Mucosa of descending colon (tissue), 3 donors: ENCODE data around the gene TNS2. TPM values are rescaled to one million over a fixed set of nuclear protein-coding genes. Genes with fewer than 3 reads are reported as not detected.
A peak's percentile ranks its signal among the peaks of the same experiment; 100 is the strongest.

ENCODE experiments used
- ATAC-seq: fragments of 200-7000 bp; cut with Tn5 transposase; one replicate; pipeline ENCODE4 v1.9.1; 2020; ENCODE audit warnings: mild to moderate bottlenecking, moderate library complexity
- DNase-seq, 3 donors: peaks; one replicate each; pipeline ENCODE4 v3.0.0-alpha.2; 2020
- H3K36me3 ChIP-seq: fragments of 200-600 bp; one replicate; pipeline ENCODE4 v1.8.0; 2021; ENCODE audit warnings: low read depth, mild to moderate bottlenecking
- H3K4me1 ChIP-seq: fragments of 200-600 bp; one replicate; pipeline ENCODE4 v1.8.0; 2021; ENCODE audit warnings: low read depth, mild to moderate bottlenecking
- H3K4me3 ChIP-seq: fragments of 200-600 bp; one replicate; pipeline ENCODE4 v1.8.0; 2021; ENCODE audit warnings: mild to moderate bottlenecking
- H3K9me3 ChIP-seq: fragments of 200-600 bp; one replicate; pipeline ENCODE4 v1.8.0; 2021; ENCODE audit warnings: mild to moderate bottlenecking
- intact Hi-C, 2 donors: fragments of 100-400 bp; cut with DNase I in 1 of 2; cut with micrococcal nuclease in 1 of 2; formaldehyde crosslinking; loops; one replicate each; pipeline versions ENCODE4 v1.11.0 to v1.11.1; 2022; cut with DNase I, micrococcal nuclease
- long read RNA-seq, 2 donors: library from polyadenylated mRNA; unstranded; transcript quantifications; one replicate each; pipeline ENCODE4 v2.0.0, GENCODE V29; 2019 to 2021
- total RNA-seq, 3 donors: library from RNA; stranded (reverse); fragmentation: NEBNext Ultra II Directional in 2 of 3; extraction: Animal tissue kit (Norgen Biotek cat#: 25700) in 2 of 3; gene quantifications; one replicate each; pipeline versions ENCODE4 v1.2.1 to v1.2.4, GENCODE V29; 2021 to 2023
- TF ChIP-seq, protein P1 (sequence below): fragments of 200-600 bp; IDR thresholded peaks from one replicate; pipeline ENCODE4 v1.8.0; 2022; ENCODE audit warnings: antibody characterized with exemption, mild to moderate bottlenecking
- donor health status: DM: no; HTN: no; CAD: no; lungs with moderate emphysema.
- donor health status: DM: no; HTN: no; CAD: no.
- donor health status: DM: no; HTN: yes; CAD: no.

The TNS2 gene, protein sequence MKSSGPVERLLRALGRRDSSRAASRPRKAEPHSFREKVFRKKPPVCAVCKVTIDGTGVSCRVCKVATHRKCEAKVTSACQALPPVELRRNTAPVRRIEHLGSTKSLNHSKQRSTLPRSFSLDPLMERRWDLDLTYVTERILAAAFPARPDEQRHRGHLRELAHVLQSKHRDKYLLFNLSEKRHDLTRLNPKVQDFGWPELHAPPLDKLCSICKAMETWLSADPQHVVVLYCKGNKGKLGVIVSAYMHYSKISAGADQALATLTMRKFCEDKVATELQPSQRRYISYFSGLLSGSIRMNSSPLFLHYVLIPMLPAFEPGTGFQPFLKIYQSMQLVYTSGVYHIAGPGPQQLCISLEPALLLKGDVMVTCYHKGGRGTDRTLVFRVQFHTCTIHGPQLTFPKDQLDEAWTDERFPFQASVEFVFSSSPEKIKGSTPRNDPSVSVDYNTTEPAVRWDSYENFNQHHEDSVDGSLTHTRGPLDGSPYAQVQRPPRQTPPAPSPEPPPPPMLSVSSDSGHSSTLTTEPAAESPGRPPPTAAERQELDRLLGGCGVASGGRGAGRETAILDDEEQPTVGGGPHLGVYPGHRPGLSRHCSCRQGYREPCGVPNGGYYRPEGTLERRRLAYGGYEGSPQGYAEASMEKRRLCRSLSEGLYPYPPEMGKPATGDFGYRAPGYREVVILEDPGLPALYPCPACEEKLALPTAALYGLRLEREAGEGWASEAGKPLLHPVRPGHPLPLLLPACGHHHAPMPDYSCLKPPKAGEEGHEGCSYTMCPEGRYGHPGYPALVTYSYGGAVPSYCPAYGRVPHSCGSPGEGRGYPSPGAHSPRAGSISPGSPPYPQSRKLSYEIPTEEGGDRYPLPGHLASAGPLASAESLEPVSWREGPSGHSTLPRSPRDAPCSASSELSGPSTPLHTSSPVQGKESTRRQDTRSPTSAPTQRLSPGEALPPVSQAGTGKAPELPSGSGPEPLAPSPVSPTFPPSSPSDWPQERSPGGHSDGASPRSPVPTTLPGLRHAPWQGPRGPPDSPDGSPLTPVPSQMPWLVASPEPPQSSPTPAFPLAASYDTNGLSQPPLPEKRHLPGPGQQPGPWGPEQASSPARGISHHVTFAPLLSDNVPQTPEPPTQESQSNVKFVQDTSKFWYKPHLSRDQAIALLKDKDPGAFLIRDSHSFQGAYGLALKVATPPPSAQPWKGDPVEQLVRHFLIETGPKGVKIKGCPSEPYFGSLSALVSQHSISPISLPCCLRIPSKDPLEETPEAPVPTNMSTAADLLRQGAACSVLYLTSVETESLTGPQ (N-terminal part only)
- total RNA-seq, result 100 to 1,000 TPM in 1 of 3 donors, 10 to 100 TPM in 2; 22.6 to 119 (median 51.9) TPM
- long read RNA-seq, donor 1, partial matches to known transcripts, result 35 of 42 reads
- long read RNA-seq, donor 1, other reads (novel, unspliced or antisense), result 7 of 42 reads
- long read RNA-seq, donor 2, partial matches to known transcripts, result 3 of 5 reads
- long read RNA-seq, donor 2, other reads (novel, unspliced or antisense), result 2 of 5 reads

DNA sequence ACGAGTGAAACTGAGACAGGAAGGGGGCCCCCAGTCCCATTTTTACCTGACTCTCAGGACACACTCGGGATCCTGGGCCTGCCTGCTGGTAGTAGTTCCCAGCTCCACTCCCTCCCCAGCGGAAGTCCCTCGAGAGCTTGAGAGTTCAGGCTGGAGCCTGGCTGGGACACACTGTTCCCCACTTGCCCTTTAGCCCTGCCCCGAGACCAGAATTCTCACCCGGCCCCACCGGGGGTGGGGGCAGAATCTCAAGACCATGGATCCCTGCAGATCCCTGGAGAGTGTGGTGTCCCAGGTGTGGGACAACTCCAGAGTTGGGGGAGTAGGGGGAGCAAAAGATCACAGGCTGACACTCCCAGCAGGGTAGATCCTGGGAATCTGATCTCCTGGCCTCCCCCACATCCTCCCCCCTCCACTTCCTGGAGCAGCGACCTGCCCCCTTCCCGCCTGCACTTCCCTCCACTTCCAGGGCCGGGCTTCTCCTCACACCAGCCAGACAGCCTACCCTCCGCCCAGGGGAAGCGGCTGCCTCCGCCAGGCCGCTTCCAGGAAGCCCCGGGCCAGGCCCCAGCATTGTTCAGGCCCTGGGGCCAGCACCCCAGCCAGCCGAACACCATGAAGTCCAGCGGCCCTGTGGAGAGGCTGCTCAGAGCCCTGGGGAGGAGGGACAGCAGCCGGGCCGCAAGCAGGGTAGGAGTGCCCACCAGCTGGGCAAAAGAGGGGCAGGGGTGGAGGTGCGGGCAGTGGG is at the start of gene TNS2:
Gene TNS2, plus strand, starts transcription at position 495 of the 748 bp plus-strand sequence. Its CDS starts 121 bp downstream, at position 616.
- H3K4me3 ChIP-seq, result no peak within 1 kb of the TSS
- TF ChIP-seq, protein P1, sequence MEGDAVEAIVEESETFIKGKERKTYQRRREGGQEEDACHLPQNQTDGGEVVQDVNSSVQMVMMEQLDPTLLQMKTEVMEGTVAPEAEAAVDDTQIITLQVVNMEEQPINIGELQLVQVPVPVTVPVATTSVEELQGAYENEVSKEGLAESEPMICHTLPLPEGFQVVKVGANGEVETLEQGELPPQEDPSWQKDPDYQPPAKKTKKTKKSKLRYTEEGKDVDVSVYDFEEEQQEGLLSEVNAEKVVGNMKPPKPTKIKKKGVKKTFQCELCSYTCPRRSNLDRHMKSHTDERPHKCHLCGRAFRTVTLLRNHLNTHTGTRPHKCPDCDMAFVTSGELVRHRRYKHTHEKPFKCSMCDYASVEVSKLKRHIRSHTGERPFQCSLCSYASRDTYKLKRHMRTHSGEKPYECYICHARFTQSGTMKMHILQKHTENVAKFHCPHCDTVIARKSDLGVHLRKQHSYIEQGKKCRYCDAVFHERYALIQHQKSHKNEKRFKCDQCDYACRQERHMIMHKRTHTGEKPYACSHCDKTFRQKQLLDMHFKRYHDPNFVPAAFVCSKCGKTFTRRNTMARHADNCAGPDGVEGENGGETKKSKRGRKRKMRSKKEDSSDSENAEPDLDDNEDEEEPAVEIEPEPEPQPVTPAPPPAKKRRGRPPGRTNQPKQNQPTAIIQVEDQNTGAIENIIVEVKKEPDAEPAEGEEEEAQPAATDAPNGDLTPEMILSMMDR, result no peak
- H3K4me1 ChIP-seq, result peaks cover 63% of the 10 kb centered on the region
- intact Hi-C loops, result no loop called here
- no peaks in the 10 kb centered on the region for H3K36me3 ChIP-seq
- peak; percentile 11 for ATAC-seq
- peak; percentile 66 to 82 (median 74) for DNase-seq
- H3K9me3 ChIP-seq, result no peaks in the 10 kb centered on the region

DNA sequence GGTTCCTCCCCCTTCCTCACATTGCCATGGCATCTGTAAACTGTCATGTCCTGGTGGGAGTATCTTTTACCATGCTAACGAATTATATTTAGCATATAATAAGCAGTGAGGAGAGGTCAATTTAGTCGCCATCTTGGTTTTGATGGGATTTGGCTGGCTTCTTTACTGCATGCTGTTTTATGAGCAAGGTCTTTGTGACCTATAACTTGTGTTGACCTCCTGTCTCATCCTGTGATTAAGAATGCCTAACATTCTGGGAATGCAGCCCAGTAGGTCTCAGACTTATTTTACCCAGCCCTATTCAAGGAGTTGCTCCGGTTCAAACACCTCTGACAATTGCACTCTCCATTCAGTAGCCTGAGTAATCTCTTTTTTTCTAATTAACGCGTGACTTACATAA is 45.7 kb upstream of the TNS2 start:
- H3K4me3 ChIP-seq, result no peak overlapping the region
- H3K36me3 ChIP-seq, result no peaks in the 10 kb centered on the region
- peaks cover 20% of the 10 kb centered on the region for H3K4me1 ChIP-seq
- no peak for DNase-seq
- H3K9me3 ChIP-seq, result no peaks in the 10 kb centered on the region
- TF ChIP-seq, protein P1, result no peak
- intact Hi-C loops, result no loop called here
- ATAC-seq, result no peak

DNA sequence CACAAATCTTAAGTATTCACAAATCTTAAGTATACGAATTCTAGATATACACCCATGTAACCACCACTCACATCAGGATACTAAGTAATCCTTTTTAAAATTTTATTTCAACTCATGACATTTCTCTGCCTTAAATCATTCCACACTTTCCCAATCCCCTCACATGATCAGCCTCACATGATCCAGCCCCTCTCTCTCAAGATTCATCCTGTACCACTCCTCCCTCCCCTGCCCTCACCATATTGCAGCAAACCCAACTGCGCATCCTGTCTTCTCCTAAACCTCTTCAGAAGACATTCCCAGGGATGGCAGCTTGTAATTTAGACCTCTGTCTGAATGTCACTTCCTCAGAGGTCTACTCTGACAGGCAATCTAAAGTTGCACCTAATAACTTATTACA is 45.3 kb upstream of the TNS2 start:
- H3K36me3 ChIP-seq, result no peaks in the 10 kb centered on the region
- peaks cover 23% of the 10 kb centered on the region for H3K4me1 ChIP-seq
- intact Hi-C loops, result no loop called here
- no peaks in the 10 kb centered on the region for H3K9me3 ChIP-seq
- no peak for ATAC-seq
- no peak overlapping the region for H3K4me3 ChIP-seq
- TF ChIP-seq, protein P1, result no peak
- DNase-seq, result no peak

DNA sequence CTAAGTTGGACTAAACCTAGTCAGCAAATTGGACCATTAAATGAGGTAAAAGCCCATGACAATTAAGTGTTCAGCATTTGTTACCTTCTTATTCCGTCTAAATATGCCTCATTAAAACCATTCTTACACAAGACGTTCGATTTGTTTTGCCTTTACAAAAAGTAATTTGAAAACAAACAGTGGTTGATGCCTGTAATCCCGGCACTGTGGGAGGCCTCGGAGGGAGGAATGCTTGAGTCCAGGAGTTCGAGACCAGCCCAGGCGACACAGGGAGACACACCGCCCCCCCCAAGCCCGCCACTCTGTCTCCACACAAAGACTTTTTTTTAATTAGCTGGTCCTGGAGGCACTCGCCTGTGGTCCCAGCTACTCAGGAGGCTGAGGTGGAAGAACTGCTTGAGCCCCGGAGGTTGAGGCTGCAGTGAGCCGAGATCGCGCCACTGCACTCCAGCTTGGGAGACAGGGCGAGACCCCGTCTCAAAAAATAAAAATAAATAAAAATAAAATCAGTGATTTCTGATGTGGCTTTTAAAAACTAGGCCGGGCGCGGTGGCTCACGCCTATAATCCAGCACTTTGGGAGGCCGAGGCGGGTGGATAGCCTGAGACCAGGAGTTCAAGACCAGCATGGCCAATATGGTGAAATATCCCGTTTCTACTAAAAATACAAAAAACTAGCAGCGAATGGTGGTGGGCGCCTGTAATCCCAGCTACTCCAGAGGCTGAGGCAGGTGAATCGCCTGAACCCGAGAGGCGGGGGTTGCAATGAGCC is 44.5 kb upstream of the TNS2 start:
- no peak for ATAC-seq
- TF ChIP-seq, protein P1, result no peak
- intact Hi-C loops, result no loop called here
- Histone ChIP-seq H3K4me3 (peak overlapping the region; percentile 76), H3K4me1 (peaks cover 32% of the 10 kb centered on the region), H3K36me3 (no peaks in the 10 kb centered on the region), H3K9me3 (no peaks in the 10 kb centered on the region)
- peak; percentile 50 to 65 (median 55) for DNase-seq
